Adrenal gland (tissue), 5 donors: ENCODE results near the gene ADGRB3.

Source experiments
- CTCF ChIP-seq, 6 experiments: fragments of 450-650 bp in 4 of 6; fragments of 200-600 bp in 2 of 6; sonication (generic) in 1 of 6; IDR thresholded peaks; 1 replicate in 5 of 6; 2 replicates in 1 of 6; pipeline versions ENCODE4 v1.5.1 to v1.8.0; 2016 to 2021; ENCODE audit warnings: antibody characterized with exemption in 6 of 6, mild to moderate bottlenecking in 2 of 6, moderate library complexity in 1 of 6
- POLR2A ChIP-seq, 2 donors: fragments of 450-650 bp; IDR thresholded peaks; one replicate each; pipeline ENCODE4 v1.6.1; 2017; ENCODE audit warnings: antibody characterized with exemption in 2 of 2, mild to moderate bottlenecking in 2 of 2, moderate library complexity in 1 of 2
- donor health status: DM: no; HTN: no; CAD: no.

DNA sequence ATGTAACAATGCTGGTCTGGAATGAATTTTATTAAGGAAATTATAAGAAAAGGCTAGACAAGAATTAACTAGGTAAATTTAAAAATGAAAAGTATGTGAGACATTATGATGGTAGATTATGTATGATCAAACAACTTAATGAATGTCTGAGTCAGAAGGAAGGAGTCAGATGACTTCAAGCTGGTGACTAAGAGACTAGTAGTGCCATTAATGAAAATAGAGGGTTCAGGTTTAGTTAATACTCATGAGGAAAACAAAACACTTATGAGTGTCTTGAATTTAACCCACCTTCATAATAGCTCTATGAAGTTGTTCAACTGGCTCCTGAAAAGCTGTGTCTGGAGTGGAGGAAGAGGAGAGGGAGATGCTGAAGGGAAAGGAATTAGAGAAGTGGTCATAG, 256.3 kb downstream of the ADGRB3 start:
- no peak for TF ChIP-seq CTCF (IDR thresholded peaks at IDR 0.05)
- TF ChIP-seq POLR2A (IDR thresholded peaks at IDR 0.05): no peak
